ENCODE data around the gene EML2. TPM values are rescaled to one million over a fixed set of nuclear protein-coding genes. Genes with fewer than 3 reads are reported as not detected.

Gene EML2
- total RNA-seq, 4 donors from 2014 or later = 17.5 to 60.2 (median 46.9) TPM

DNA sequence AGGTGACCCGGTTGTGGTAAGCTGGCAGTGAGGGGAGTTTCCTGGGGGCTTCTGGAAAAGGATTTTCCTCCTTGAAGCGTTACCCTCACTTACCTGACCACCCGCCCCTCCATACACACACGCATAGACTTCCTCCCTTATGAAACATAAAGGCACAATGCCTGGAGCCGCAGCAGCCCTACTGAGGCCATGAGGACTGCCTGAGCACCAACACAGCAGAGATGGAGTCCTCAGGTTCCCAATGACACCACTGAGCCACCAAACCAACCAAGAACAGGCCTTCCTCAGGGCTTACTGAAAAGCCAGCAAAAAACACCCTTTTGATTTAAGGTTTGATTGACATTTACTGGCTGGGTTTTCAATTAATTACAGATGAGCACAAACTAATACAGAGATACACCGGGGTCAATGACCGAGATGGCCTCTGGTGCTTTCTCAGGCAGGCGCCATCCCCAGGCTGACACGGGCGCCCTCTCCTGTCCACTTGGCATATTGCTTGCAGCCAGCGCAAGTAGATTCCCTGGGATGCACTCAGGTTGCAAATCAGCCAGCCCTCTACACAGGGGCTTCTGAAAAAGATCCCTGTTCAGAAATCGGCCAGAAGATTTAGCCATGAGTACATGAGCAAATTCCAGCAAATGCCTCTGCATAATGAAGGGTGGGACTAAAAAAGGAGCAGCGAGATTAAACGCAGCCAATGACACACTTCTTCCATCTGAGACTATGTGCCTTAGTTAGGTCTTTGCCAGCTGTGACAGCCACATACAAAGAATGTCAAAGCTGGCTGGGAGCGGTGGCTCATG is 69.4 kb downstream of the EML2 start:
- Histone ChIP-seq H3K4me3 (no peak overlapping the region), H3K27ac (peak overlapping the region in 2 of 4 donors; percentile 57 to 93), H3K4me1 (peaks cover 0 to 15% (median 3%) of the 10 kb centered on the region in 4 donors), H3K36me3 (no peaks in the 10 kb centered on the region), H3K27me3 (no peaks in the 10 kb centered on the region), H3K9me3 (no peaks in the 10 kb centered on the region)
- TF ChIP-seq, protein P1, sequence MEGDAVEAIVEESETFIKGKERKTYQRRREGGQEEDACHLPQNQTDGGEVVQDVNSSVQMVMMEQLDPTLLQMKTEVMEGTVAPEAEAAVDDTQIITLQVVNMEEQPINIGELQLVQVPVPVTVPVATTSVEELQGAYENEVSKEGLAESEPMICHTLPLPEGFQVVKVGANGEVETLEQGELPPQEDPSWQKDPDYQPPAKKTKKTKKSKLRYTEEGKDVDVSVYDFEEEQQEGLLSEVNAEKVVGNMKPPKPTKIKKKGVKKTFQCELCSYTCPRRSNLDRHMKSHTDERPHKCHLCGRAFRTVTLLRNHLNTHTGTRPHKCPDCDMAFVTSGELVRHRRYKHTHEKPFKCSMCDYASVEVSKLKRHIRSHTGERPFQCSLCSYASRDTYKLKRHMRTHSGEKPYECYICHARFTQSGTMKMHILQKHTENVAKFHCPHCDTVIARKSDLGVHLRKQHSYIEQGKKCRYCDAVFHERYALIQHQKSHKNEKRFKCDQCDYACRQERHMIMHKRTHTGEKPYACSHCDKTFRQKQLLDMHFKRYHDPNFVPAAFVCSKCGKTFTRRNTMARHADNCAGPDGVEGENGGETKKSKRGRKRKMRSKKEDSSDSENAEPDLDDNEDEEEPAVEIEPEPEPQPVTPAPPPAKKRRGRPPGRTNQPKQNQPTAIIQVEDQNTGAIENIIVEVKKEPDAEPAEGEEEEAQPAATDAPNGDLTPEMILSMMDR (IDR thresholded peaks at IDR 0.05) = peak; percentile 81 to 94 (median 88)
- TF ChIP-seq POLR2A (IDR thresholded peaks at IDR 0.05) = no peak
- DNase-seq = peak; percentile 75 to 93 (median 84)

DNA sequence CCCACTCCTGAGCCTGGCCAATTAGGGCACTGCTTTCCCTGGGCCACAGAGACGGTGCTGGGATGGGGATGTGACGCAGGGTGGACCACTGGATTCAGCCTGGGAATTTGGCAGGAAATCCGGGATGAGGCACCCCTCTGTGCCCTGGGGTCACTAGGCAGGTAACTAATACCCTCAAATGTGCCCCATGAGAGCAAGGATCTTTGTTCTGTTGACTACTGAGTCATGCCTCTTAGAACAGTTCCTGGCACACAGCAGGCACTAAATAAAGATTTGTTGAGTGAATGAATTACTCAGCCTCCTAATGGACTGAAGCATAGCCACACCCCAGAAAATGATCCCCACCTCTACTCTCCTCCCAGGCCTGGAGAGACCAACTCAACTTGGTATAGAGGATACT is 70.5 kb downstream of the EML2 start:
- DNase-seq = peak in 1 of 3 donors; percentile 57
- peak overlapping the region in 3 of 4 donors; percentile 17 to 93 (median 57) for H3K27ac ChIP-seq
- TF ChIP-seq, protein P1 (IDR thresholded peaks at IDR 0.05) = no peak
- TF ChIP-seq POLR2A (IDR thresholded peaks at IDR 0.05) = no peak

DNA sequence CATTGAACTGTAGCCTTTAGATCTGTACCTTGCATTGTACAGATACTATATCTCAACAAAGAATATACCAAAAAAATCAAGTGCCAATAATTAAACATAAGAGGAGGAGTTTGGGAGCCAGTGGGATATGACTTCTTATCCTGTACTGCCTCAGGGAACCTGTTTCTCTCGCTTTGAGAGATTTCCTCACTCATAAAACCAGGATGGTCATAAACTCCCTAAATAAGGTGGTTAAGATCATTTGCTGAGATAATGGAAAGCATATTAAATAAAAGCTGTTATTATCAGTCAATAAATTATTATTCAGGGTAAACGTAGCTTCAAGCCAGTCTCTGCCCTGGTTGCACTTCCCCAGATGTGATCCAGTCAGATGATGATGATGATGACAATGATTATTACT is 71.6 kb downstream of the EML2 start:
- no peak for DNase-seq
- H3K27me3 ChIP-seq = no peaks in the 10 kb centered on the region
- no peak for TF ChIP-seq POLR2A (IDR thresholded peaks at IDR 0.05)
- TF ChIP-seq, protein P1 (IDR thresholded peaks at IDR 0.05) = no peak
- peak overlapping the region in 1 of 4 donors; percentile 93 for H3K27ac ChIP-seq
- H3K36me3 ChIP-seq = no peaks in the 10 kb centered on the region
- no peak overlapping the region for H3K4me3 ChIP-seq
- H3K4me1 ChIP-seq = peaks cover 0 to 25% (median 13%) of the 10 kb centered on the region in 4 donors
- H3K9me3 ChIP-seq = no peaks in the 10 kb centered on the region

More for the DNA sequence above, 70.5 kb downstream of the EML2 start:
- Histone ChIP-seq H3K4me1 (peaks cover 0 to 21% (median 11%) of the 10 kb centered on the region in 4 donors), H3K4me3 (no peak overlapping the region), H3K36me3 (no peaks in the 10 kb centered on the region), H3K9me3 (no peaks in the 10 kb centered on the region), H3K27me3 (no peaks in the 10 kb centered on the region)

DNA sequence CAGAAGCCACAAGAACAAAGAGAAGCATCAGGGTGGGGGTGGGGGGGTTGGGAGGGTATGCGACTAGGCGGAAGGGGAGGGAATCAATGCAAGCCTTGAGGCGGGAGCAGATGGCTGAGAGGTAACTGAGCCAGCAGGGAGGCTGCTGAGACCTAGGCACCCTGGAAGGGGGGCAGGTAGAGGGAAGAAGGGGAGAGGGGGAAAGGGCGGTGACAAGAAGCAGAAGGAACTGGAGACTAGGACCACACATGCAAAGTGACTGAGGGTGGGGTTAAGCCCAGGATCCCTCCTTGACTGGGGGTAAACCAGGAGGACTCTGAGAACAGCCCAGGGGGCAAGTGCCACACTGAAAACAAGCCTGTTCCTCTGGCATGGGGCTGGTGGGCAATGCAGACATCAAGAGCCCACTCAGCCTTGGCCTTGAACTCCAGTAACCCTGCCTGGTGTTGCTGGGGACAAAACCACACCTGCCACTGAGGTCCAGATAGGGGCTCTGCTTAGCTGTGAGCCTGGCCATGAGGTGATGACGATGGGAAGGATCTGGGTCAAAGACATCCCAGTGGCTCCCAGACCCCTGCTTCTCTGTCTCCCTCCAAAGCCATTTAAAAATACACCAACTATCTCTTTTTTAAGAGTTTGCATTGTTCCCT is 74.9 kb downstream of the EML2 start:
- Histone ChIP-seq H3K27ac (peak overlapping the region in 2 of 4 donors; percentile 66 to 82), H3K27me3 (no peaks in the 10 kb centered on the region), H3K9me3 (no peaks in the 10 kb centered on the region), H3K36me3 (no peaks in the 10 kb centered on the region), H3K4me1 (peaks cover 0 to 38% (median 10%) of the 10 kb centered on the region in 4 donors), H3K4me3 (no peak overlapping the region)
- TF ChIP-seq POLR2A (IDR thresholded peaks at IDR 0.05) = no peak
- TF ChIP-seq, protein P1 (IDR thresholded peaks at IDR 0.05) = no peak
- DNase-seq = peak in 2 of 3 donors; percentile 67 to 73

DNA sequence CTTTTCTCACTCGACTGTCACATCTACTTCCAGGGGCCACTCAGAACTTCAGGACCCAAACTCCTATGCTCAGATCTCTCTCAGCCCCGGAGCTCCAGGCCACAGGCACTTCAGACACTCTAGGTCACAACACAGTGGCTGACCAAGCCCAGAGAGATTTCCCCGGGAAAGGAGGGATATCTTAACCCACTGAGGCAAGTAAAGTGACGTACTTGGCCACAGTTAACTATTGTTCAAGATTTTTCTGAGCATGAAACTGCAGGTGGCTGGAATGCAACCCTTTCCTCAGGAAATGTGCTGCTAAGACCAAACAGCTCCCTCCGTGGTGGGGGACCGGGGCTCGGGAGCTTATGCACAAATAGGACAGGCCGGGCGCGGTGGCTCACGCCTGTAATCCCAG is 78.5 kb downstream of the EML2 start:
- Histone ChIP-seq H3K27me3 (no peaks in the 10 kb centered on the region), H3K9me3 (no peaks in the 10 kb centered on the region), H3K4me3 (no peak overlapping the region), H3K36me3 (no peaks in the 10 kb centered on the region), H3K27ac (peak overlapping the region in 1 of 4 donors; percentile 82), H3K4me1 (peaks cover 0 to 43% (median 5%) of the 10 kb centered on the region in 4 donors)
- DNase-seq = no peak
- TF ChIP-seq POLR2A (IDR thresholded peaks at IDR 0.05) = no peak
- TF ChIP-seq, protein P1 (IDR thresholded peaks at IDR 0.05) = no peak
